ENCODE measurements around the gene DDX10. TPM values are rescaled to one million over a fixed set of nuclear protein-coding genes. Genes with fewer than 3 reads are reported as not detected.

The DDX10 gene
- polyA plus RNA-seq, 1 donor (not counting 4 experiments of a cell fraction or from before 2014, with no cell fraction given), result 32.3 TPM

DNA sequence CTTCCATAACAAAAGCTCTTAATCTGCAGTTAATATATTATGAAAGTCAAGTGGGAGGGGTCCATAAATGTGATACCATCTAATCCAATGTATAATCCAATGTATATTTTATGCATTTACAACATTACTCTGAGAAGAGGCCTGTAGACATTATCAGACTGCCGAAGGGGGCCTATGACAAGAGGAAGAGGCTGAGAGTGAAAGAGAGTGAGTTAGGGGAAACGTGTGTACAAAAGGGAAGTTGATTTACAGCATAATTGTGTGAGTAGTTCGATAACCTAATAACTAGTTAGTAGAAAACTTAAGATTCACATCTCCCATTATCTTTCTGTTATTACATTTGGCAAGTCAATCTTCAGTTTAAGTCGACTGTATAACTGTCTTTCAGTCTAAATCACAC, 86.6 kb downstream of the DDX10 start:
- no peak overlapping the region for H3K9ac ChIP-seq (ENCODE audit: control insufficient read depth, extremely low read depth, insufficient read depth, low read length)
- H3K27ac ChIP-seq (ENCODE audit: control insufficient read depth, insufficient read depth, low read length), result no peak overlapping the region
- FAIRE-seq, result no peak
- H4K20me1 ChIP-seq (ENCODE audit: control insufficient read depth, extremely low read depth, insufficient read depth, low read length), result no peaks in the 10 kb centered on the region
- H3K36me3 ChIP-seq (ENCODE audit: control insufficient read depth in 2 of 2, extremely low read depth in 1 of 2, insufficient read depth in 2 of 2, low read length in 2 of 2), result no peaks in the 10 kb centered on the region
- TF ChIP-seq, protein P1, sequence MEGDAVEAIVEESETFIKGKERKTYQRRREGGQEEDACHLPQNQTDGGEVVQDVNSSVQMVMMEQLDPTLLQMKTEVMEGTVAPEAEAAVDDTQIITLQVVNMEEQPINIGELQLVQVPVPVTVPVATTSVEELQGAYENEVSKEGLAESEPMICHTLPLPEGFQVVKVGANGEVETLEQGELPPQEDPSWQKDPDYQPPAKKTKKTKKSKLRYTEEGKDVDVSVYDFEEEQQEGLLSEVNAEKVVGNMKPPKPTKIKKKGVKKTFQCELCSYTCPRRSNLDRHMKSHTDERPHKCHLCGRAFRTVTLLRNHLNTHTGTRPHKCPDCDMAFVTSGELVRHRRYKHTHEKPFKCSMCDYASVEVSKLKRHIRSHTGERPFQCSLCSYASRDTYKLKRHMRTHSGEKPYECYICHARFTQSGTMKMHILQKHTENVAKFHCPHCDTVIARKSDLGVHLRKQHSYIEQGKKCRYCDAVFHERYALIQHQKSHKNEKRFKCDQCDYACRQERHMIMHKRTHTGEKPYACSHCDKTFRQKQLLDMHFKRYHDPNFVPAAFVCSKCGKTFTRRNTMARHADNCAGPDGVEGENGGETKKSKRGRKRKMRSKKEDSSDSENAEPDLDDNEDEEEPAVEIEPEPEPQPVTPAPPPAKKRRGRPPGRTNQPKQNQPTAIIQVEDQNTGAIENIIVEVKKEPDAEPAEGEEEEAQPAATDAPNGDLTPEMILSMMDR (optimal IDR thresholded peaks at IDR 0.05 in 1 of 3, IDR thresholded peaks at IDR 0.05 in 1 of 3, conservative IDR thresholded peaks at IDR 0.05 in 1 of 3; ENCODE audit: extremely low read depth in 1 of 3, insufficient read depth in 2 of 3, low read length in 3 of 3), result no peak
- no peak for TF ChIP-seq EZH2 (IDR thresholded peaks at IDR 0.05; ENCODE audit: low read length)
- H3K9me1 ChIP-seq (ENCODE audit: control insufficient read depth, extremely low read depth, insufficient read depth, low read length), result no peaks in the 10 kb centered on the region
- dilution Hi-C loops (cut with MboI; ENCODE audit: extremely low pct_ligation_motif_present, low sequenced_read_pairs), result no loop called here
- H3K79me2 ChIP-seq (ENCODE audit: control insufficient read depth, insufficient read depth, low read length), result peaks cover 8% of the 10 kb centered on the region
- H3K4me3 ChIP-seq (ENCODE audit: control insufficient read depth in 2 of 3, extremely low read depth in 1 of 3, insufficient read depth in 2 of 3, low read depth in 1 of 3, low read length in 3 of 3), result no peak overlapping the region
- DNase-seq (ENCODE audit: low read depth, low spot score), result no peak
- H3K27me3 ChIP-seq (ENCODE audit: control insufficient read depth, extremely low read depth, insufficient read depth, low read length), result no peaks in the 10 kb centered on the region
- no peak overlapping the region for H2AFZ ChIP-seq (ENCODE audit: control insufficient read depth, low read length)
- no peak overlapping the region for H3K4me2 ChIP-seq (ENCODE audit: control insufficient read depth, extremely low read depth, insufficient read depth, low read depth, low read length)
- peaks cover 6% of the 10 kb centered on the region for H3K4me1 ChIP-seq (ENCODE audit: control insufficient read depth, extremely low read depth, insufficient read depth, low read length)
- H3K9me3 ChIP-seq (ENCODE audit: control insufficient read depth, low read depth, low read length), result no peaks in the 10 kb centered on the region

DNA sequence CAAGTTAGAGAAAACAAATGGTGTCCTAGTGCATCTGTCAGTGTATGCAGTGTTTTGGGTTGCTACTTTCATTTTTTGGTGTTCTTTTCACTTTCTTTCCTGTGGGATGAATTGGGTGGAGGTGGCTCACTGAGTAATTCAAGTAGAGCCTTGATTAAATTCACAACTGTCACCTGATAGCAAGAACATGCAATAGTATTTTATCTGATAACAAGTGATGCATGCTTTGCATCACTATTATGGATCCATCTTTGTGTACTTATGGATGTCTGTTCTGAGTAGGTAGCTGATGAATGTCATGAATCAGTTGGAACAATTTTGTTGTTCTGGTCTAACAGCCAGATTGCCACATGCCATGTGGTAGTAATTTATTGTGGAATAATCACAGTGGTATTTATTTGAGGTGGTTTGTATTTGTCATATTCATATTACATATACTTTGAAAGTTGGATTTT, 87.5 kb downstream of the DDX10 start:
- Histone ChIP-seq H4K20me1 (ENCODE audit: control insufficient read depth, extremely low read depth, insufficient read depth, low read length) (no peaks in the 10 kb centered on the region), H3K4me2 (ENCODE audit: control insufficient read depth, extremely low read depth, insufficient read depth, low read depth, low read length) (no peak overlapping the region), H3K36me3 (ENCODE audit: control insufficient read depth in 2 of 2, extremely low read depth in 1 of 2, insufficient read depth in 2 of 2, low read length in 2 of 2) (no peaks in the 10 kb centered on the region), H3K4me1 (ENCODE audit: control insufficient read depth, extremely low read depth, insufficient read depth, low read length) (peaks cover 9% of the 10 kb centered on the region), H3K27me3 (ENCODE audit: control insufficient read depth, extremely low read depth, insufficient read depth, low read length) (no peaks in the 10 kb centered on the region), H3K9me1 (ENCODE audit: control insufficient read depth, extremely low read depth, insufficient read depth, low read length) (no peaks in the 10 kb centered on the region), H3K27ac (ENCODE audit: control insufficient read depth, insufficient read depth, low read length) (no peak overlapping the region), H3K4me3 (ENCODE audit: control insufficient read depth in 2 of 3, extremely low read depth in 1 of 3, insufficient read depth in 2 of 3, low read depth in 1 of 3, low read length in 3 of 3) (no peak overlapping the region), H3K9ac (ENCODE audit: control insufficient read depth, extremely low read depth, insufficient read depth, low read length) (no peak overlapping the region), H3K9me3 (ENCODE audit: control insufficient read depth, low read depth, low read length) (no peaks in the 10 kb centered on the region), H3K79me2 (ENCODE audit: control insufficient read depth, insufficient read depth, low read length) (peaks cover 8% of the 10 kb centered on the region), H2AFZ (ENCODE audit: control insufficient read depth, low read length) (no peak overlapping the region)
- FAIRE-seq (peak; percentile 39), DNase-seq (ENCODE audit: low read depth, low spot score) (no peak)
- dilution Hi-C loops (cut with MboI; ENCODE audit: extremely low pct_ligation_motif_present, low sequenced_read_pairs), result no loop called here
- TF ChIP-seq, protein P1 (optimal IDR thresholded peaks at IDR 0.05 in 1 of 3, IDR thresholded peaks at IDR 0.05 in 1 of 3, conservative IDR thresholded peaks at IDR 0.05 in 1 of 3; ENCODE audit: extremely low read depth in 1 of 3, insufficient read depth in 2 of 3, low read length in 3 of 3), result no peak
- no peak for TF ChIP-seq EZH2 (IDR thresholded peaks at IDR 0.05; ENCODE audit: low read length)
